ENCODE results near the gene CCDC54. TPM values are rescaled to one million over a fixed set of nuclear protein-coding genes. Genes with fewer than 3 reads are reported as not detected.
A peak's percentile ranks its signal among the peaks of the same experiment; 100 is the strongest.

CCDC54 gene
- total and polyA plus RNA-seq, 3 experiments from 2014 or later: 0.14 TPM; not detected in 2

DNA sequence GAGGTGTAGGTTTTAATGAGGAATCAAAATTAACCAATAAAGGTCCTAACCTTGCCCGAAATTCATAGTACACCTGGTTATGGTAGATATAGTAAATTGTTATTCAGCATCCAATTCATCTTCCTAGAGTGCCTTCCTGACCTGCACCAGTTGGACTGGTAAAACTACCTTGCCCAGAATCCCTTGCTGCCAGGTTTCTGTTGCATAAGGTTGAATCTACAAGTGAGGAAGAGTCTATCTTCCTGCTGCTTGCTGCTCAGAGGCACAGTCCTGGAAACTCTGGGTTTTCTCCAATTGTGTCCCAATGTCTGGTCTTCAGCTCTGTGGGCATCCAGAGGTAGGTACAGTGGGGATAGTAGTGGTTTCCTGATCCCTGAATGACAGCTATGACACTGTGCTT is 17.3 kb downstream of the CCDC54 start:
- Mint-ChIP-seq H3K4me3 (no peak overlapping the region), H3K9me3 (no peaks in the 10 kb centered on the region), H3K27ac (no peak overlapping the region), H3K4me1 (no peaks in the 10 kb centered on the region), H3K36me3 (no peaks in the 10 kb centered on the region), H3K27me3 (peaks cover 11 to 12% of the 10 kb centered on the region in 2 donors)
- no peak for DNase-seq
- H3K27ac ChIP-seq (ENCODE audit: low read depth, low read length): no peak overlapping the region
- H3K4me3 ChIP-seq (ENCODE audit: low read length): no peak overlapping the region
- no peaks in the 10 kb centered on the region for H3K27me3 ChIP-seq (ENCODE audit: insufficient read depth, low read length, poor library complexity, severe bottlenecking)
- POLR2A ChIA-PET: no interaction called here
- no peaks in the 10 kb centered on the region for H3K9me3 ChIP-seq (ENCODE audit: low read length)
- CTCF ChIA-PET: no interaction called here
- no peaks in the 10 kb centered on the region for H3K4me1 ChIP-seq (ENCODE audit: insufficient read depth, low read length)
- H3K36me3 ChIP-seq (ENCODE audit: insufficient read depth, low read length): no peaks in the 10 kb centered on the region

DNA sequence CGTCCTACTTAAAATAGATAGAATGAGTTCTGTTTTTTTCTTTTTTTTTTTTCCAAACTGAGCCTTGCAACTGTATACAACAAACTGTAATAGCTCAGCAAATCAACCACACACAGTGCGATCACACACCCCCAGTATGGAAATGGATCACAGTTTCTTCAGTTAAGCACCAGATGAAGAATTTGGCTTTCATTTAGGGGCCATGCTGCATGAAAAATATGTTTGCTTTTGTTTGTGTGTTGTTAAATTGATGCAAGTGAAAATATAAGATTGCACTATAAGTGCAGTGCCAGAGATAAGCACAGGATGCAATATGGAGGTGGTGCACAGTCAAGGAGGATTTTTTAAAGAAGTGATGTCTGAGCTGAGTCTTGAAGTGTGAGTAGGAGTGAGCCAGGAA is 17.8 kb downstream of the CCDC54 start:
- peaks cover 11 to 12% of the 10 kb centered on the region in 2 donors for H3K27me3 Mint-ChIP-seq
- Histone ChIP-seq H3K9me3 (ENCODE audit: low read length) (no peaks in the 10 kb centered on the region), H3K4me1 (ENCODE audit: insufficient read depth, low read length) (no peaks in the 10 kb centered on the region), H3K27me3 (ENCODE audit: insufficient read depth, low read length, poor library complexity, severe bottlenecking) (no peaks in the 10 kb centered on the region), H3K4me3 (ENCODE audit: low read length) (no peak overlapping the region), H3K36me3 (ENCODE audit: insufficient read depth, low read length) (no peaks in the 10 kb centered on the region), H3K27ac (ENCODE audit: low read depth, low read length) (no peak overlapping the region)
- ChIA-PET CTCF (interaction anchor here (0.8 kb wide), 1 partner anchor 11 kb away, joined by 4 read pairs; no protein-coding TSS in a partner anchor), POLR2A (no interaction called here)
- no peak overlapping the region for H3K4me3 Mint-ChIP-seq
- no peak for DNase-seq
- H3K36me3 Mint-ChIP-seq: no peaks in the 10 kb centered on the region
- H3K9me3 Mint-ChIP-seq: no peaks in the 10 kb centered on the region
- no peak overlapping the region for H3K27ac Mint-ChIP-seq
- H3K4me1 Mint-ChIP-seq: no peaks in the 10 kb centered on the region

DNA sequence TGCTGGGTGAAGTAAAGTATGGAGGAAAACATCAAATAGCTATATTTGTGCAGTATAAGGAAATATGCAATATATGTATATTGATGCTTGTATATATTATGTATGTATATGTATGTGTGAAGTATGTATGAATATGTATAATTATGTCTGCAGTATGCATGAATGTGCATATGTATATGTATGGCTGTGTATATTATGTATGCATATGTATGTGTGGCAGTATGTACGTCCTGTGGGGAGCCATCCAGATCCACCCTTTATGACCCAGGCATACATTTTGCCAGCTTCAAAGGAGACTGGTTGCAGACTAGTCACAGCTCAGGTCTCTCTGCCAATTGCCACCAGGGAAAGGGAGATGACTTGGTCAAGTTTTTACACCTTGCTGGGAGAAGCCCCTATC is 24.1 kb downstream of the CCDC54 start:
- POLR2A ChIA-PET: no interaction called here
- Histone ChIP-seq H3K9me3 (ENCODE audit: low read length) (no peaks in the 10 kb centered on the region), H3K27ac (ENCODE audit: low read depth, low read length) (no peak overlapping the region), H3K36me3 (ENCODE audit: insufficient read depth, low read length) (no peaks in the 10 kb centered on the region), H3K4me1 (ENCODE audit: insufficient read depth, low read length) (no peaks in the 10 kb centered on the region), H3K4me3 (ENCODE audit: low read length) (no peak overlapping the region), H3K27me3 (ENCODE audit: insufficient read depth, low read length, poor library complexity, severe bottlenecking) (no peaks in the 10 kb centered on the region)
- Mint-ChIP-seq H3K36me3 (no peaks in the 10 kb centered on the region), H3K4me1 (no peaks in the 10 kb centered on the region), H3K4me3 (no peak overlapping the region), H3K9me3 (no peaks in the 10 kb centered on the region), H3K27ac (no peak overlapping the region), H3K27me3 (peaks cover 11 to 21% of the 10 kb centered on the region in 2 donors)
- DNase-seq: no peak
- CTCF ChIA-PET: interaction anchor here (1.7 kb wide), 1 partner anchor 19 kb away, joined by 6 read pairs; no protein-coding TSS in a partner anchor

DNA sequence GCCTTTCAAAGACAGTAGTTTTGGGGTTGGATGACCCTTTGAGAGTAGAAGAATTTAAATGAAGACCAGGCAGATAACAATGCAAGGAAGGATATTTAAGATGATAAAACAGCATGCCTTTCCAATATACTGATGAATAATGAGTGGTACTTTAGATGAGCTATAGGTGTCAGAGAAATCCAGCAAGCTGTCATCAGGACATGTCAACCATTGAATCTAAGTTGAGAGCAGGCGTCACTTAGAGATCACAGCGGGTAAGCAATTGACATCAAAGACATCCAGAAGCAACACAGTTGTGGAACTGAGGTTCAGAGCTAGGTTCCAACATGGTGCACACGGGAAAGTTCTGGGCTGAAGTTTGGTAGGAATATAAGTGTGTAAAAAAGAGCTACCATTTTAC is 25.0 kb downstream of the CCDC54 start:
- Mint-ChIP-seq H3K36me3 (no peaks in the 10 kb centered on the region), H3K4me3 (no peak overlapping the region)
- POLR2A ChIA-PET: no interaction called here

DNA sequence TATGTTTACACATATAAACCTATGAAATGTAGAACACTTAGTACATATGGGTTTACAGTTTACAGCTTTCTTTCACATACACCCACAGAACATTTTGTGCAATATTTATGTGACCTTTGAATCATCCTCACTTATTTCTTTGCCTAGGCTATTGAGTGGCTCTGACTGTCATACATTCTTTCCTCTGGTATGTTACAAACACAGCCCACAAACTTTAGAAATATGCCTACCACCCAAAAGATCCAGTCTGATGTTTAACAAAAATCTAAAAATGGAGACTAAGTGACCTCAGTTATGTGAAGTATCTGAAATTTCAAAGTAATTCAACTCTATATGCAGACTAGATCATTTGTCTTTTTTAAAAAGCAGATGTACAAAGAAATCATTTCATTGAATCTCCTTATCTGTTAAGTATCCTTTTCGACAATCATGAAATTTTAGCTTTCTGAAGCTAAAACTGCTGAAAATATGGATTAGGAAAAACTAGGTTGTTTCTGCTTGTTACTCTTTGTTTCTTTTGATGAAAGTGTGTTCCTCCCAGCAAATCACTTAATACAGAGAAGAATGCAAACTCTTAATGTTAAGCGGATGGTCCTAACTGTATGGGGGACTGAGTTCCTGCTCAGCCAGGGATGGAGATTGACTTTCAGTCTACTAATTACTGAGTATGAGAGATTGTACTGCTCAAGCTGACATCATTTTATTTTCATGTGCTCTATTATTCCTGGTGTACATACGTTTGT is 27.7 kb downstream of the CCDC54 start:
- peaks cover 3 to 16% of the 10 kb centered on the region in 2 donors for H3K27me3 Mint-ChIP-seq
- H3K9me3 Mint-ChIP-seq: peaks cover 5 to 14% (median 8%) of the 10 kb centered on the region in 5 donors
- no peak for DNase-seq
- no peak overlapping the region for H3K4me3 Mint-ChIP-seq
- Histone ChIP-seq H3K27ac (ENCODE audit: low read depth, low read length) (no peak overlapping the region), H3K36me3 (ENCODE audit: insufficient read depth, low read length) (no peaks in the 10 kb centered on the region), H3K27me3 (ENCODE audit: insufficient read depth, low read length, poor library complexity, severe bottlenecking) (no peaks in the 10 kb centered on the region), H3K4me3 (ENCODE audit: low read length) (no peak overlapping the region), H3K4me1 (ENCODE audit: insufficient read depth, low read length) (no peaks in the 10 kb centered on the region), H3K9me3 (ENCODE audit: low read length) (no peaks in the 10 kb centered on the region)
- H3K36me3 Mint-ChIP-seq: peaks cover 0 to 5% (median 0%) of the 10 kb centered on the region in 3 donors
- CTCF ChIA-PET: interaction anchor here (1.2 kb wide), 1 partner anchor 9 kb away, joined by 4 read pairs; no protein-coding TSS in a partner anchor
- POLR2A ChIA-PET: no interaction called here
- H3K4me1 Mint-ChIP-seq: no peaks in the 10 kb centered on the region
- H3K27ac Mint-ChIP-seq: peak overlapping the region in 1 of 8 donors; percentile 6

More for the DNA sequence above, 25.0 kb downstream of the CCDC54 start:
- Mint-ChIP-seq H3K4me1 (no peaks in the 10 kb centered on the region), H3K27me3 (peaks cover 7 to 18% of the 10 kb centered on the region in 2 donors), H3K27ac (no peak overlapping the region), H3K9me3 (no peaks in the 10 kb centered on the region)
- H3K27me3 ChIP-seq (ENCODE audit: insufficient read depth, low read length, poor library complexity, severe bottlenecking): no peaks in the 10 kb centered on the region
- no peak overlapping the region for H3K4me3 ChIP-seq (ENCODE audit: low read length)
- H3K4me1 ChIP-seq (ENCODE audit: insufficient read depth, low read length): no peaks in the 10 kb centered on the region
- no peaks in the 10 kb centered on the region for H3K9me3 ChIP-seq (ENCODE audit: low read length)
- H3K27ac ChIP-seq (ENCODE audit: low read depth, low read length): no peak overlapping the region
- no peak for DNase-seq
- CTCF ChIA-PET: interaction anchor here (1.0 to 1.7 kb wide), 2 partner anchors 19 to 27 kb away, joined by 3 to 6 read pairs; no protein-coding TSS in a partner anchor
- H3K36me3 ChIP-seq (ENCODE audit: insufficient read depth, low read length): no peaks in the 10 kb centered on the region

DNA sequence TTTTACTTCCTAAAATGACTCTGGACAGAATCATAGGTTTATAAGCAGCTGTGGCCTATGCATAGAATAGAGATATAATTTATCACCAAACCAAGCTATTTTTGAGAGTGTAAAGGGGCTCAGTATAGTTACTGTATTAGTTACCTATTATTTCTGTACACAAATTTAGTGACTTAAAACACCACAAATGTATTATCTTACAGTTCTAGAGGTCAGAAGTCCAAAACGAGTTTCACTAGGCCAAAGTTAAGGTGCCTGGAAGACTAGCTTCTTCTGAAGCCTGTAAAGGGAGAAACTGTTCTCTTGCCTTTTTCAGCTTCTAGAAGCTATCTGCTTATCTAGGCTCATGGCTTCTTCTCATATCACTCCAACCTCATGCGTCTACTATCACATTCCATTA is 30.1 kb downstream of the CCDC54 start:
- Mint-ChIP-seq H3K27me3 (peaks cover 3 to 14% of the 10 kb centered on the region in 2 donors), H3K9me3 (peaks cover 7 to 14% (median 11%) of the 10 kb centered on the region in 5 donors), H3K4me1 (no peaks in the 10 kb centered on the region), H3K36me3 (peaks cover 0 to 5% (median 1%) of the 10 kb centered on the region in 3 donors), H3K27ac (no peak overlapping the region), H3K4me3 (no peak overlapping the region)
- H3K4me3 ChIP-seq (ENCODE audit: low read length): no peak overlapping the region
- no peaks in the 10 kb centered on the region for H3K36me3 ChIP-seq (ENCODE audit: insufficient read depth, low read length)
- no peaks in the 10 kb centered on the region for H3K4me1 ChIP-seq (ENCODE audit: insufficient read depth, low read length)
- H3K27me3 ChIP-seq (ENCODE audit: insufficient read depth, low read length, poor library complexity, severe bottlenecking): no peaks in the 10 kb centered on the region
- no peaks in the 10 kb centered on the region for H3K9me3 ChIP-seq (ENCODE audit: low read length)
- ChIA-PET POLR2A (no interaction called here), CTCF (no interaction called here)
- DNase-seq: no peak
- H3K27ac ChIP-seq (ENCODE audit: low read depth, low read length): no peak overlapping the region

DNA sequence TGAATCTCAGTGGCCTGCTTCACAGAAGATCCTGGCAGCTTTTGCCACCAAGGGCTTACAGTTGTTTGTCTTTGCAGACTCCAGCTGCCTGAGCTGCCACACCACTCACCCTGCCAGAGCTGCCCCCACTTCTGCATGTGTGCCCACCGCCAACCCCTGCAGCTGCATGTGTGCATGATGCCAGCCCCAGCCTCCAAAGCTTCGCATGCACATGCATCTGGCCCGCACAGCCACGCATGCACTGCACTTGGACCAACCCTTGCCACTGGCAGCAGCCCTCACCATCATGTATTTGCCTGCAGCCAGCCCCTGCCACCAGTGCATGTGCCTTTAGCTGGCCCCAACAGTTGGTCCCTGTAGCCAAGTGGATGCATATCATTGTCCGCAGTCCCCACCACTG is 31.3 kb downstream of the CCDC54 start:
- H3K4me1 Mint-ChIP-seq: no peaks in the 10 kb centered on the region

DNA sequence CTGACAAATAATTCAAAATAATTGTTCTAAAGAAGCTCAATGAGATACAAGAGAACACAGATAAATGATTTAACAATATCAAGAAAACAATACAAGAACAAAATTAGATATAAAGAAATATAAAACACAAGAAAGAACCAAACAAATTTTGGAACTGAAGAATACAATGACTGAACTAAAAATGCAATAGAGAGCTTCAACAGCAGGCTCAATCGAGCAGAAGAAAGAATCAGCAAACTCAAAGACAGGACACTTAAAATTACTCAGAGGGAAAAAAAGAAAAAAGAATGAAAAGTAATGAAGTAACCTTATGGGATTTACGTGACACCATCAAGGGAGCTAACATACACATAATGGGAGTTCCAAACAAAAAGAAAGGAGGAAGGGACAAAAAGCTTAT is 32.1 kb downstream of the CCDC54 start:
- H3K27me3 Mint-ChIP-seq: peaks cover 3 to 7% of the 10 kb centered on the region in 2 donors
- H3K4me3 Mint-ChIP-seq: no peak overlapping the region
- H3K27ac ChIP-seq (ENCODE audit: low read depth, low read length): no peak overlapping the region
- no peaks in the 10 kb centered on the region for H3K36me3 ChIP-seq (ENCODE audit: insufficient read depth, low read length)
- peaks cover 7 to 14% (median 11%) of the 10 kb centered on the region in 5 donors for H3K9me3 Mint-ChIP-seq
- no peaks in the 10 kb centered on the region for H3K27me3 ChIP-seq (ENCODE audit: insufficient read depth, low read length, poor library complexity, severe bottlenecking)
- peaks cover 0 to 7% (median 6%) of the 10 kb centered on the region in 3 donors for H3K4me1 Mint-ChIP-seq
- H3K4me3 ChIP-seq (ENCODE audit: low read length): no peak overlapping the region
- H3K36me3 Mint-ChIP-seq: peaks cover 0 to 5% (median 1%) of the 10 kb centered on the region in 3 donors
- DNase-seq: no peak
- POLR2A ChIA-PET: no interaction called here
- H3K27ac Mint-ChIP-seq: no peak overlapping the region
- no peaks in the 10 kb centered on the region for H3K9me3 ChIP-seq (ENCODE audit: low read length)
- H3K4me1 ChIP-seq (ENCODE audit: insufficient read depth, low read length): no peaks in the 10 kb centered on the region
- CTCF ChIA-PET: interaction anchor here (1.3 to 1.5 kb wide), 2 partner anchors 10 to 12 kb away, joined by 3 to 4 read pairs; no protein-coding TSS in a partner anchor

More for the DNA sequence above, 31.3 kb downstream of the CCDC54 start:
- peaks cover 7 to 14% (median 11%) of the 10 kb centered on the region in 5 donors for H3K9me3 Mint-ChIP-seq
- H3K4me3 ChIP-seq (ENCODE audit: low read length): no peak overlapping the region
- no peaks in the 10 kb centered on the region for H3K36me3 ChIP-seq (ENCODE audit: insufficient read depth, low read length)
- ChIA-PET POLR2A (no interaction called here), CTCF (no interaction called here)
- H3K27ac ChIP-seq (ENCODE audit: low read depth, low read length): no peak overlapping the region
- no peak for DNase-seq
- peaks cover 0 to 5% (median 1%) of the 10 kb centered on the region in 3 donors for H3K36me3 Mint-ChIP-seq
- no peaks in the 10 kb centered on the region for H3K9me3 ChIP-seq (ENCODE audit: low read length)
- no peak overlapping the region for H3K27ac Mint-ChIP-seq
- peaks cover 3 to 14% of the 10 kb centered on the region in 2 donors for H3K27me3 Mint-ChIP-seq
- no peaks in the 10 kb centered on the region for H3K27me3 ChIP-seq (ENCODE audit: insufficient read depth, low read length, poor library complexity, severe bottlenecking)
- H3K4me3 Mint-ChIP-seq: no peak overlapping the region
- H3K4me1 ChIP-seq (ENCODE audit: insufficient read depth, low read length): no peaks in the 10 kb centered on the region
